Measurements from ENCODE around the gene C11orf86. TPM values are rescaled to one million over a fixed set of nuclear protein-coding genes. Genes with fewer than 3 reads are reported as not detected.
A peak's percentile ranks its signal among the peaks of the same experiment; 100 is the strongest.

C11orf86 gene
- total and polyA plus RNA-seq, 10 of the 15 experiments (the other 5 are each of a cell fraction or from before 2014, with no cell fraction given) = not detected

DNA sequence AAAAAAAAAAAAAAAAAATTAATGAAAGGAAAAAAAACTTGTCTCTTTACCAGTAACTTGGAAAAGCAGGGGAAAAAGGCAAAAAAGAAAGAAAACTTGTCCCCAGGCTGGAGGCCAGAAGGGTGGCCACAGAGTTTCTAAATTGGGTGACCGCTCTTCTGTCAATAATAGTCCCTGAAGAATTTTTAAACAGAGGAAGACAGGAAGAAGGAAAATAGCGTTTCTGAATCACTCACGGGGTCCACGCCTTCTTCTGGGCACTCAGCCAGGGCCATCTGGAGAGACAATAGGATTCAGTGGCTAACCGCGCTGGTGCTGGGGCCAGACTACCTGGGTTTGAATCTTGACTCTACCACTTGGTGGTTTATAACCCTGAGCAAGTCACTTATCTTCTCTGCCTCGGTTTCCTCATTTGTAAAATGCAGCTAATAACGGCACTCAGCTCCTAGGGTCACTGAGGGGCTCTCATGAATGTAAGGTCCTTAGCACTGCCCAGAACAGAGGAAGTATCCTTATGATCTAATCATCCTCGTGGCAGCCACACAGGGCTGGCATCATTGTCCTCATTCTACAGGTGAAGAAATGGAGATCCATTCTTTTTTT lies 7.0 kb downstream of the C11orf86 start:
- ChIA-PET POLR2A (no interaction called here), RAD21 (ENCODE audit: unreplicated experiment) (no interaction called here), SMC1A (ENCODE audit: uncharacterized antibody, unreplicated experiment) (no interaction called here), CTCF (no interaction called here)
- H3K36me3 ChIP-seq (ENCODE audit: control insufficient read depth in 2 of 2, insufficient read depth in 2 of 2, low read length in 1 of 2) = no peaks in the 10 kb centered on the region
- H3K9ac ChIP-seq (ENCODE audit: control insufficient read depth, insufficient read depth, low read length) = no peak overlapping the region
- H3K9me3 ChIP-seq (replicated peaks; ENCODE audit: control insufficient read depth, insufficient read depth, low read length) = no peaks in the 10 kb centered on the region; the same call in 2 of the 3 replicates
- peak overlapping the region; percentile 42; the same call in 1 of the 2 replicates for H3K4me2 ChIP-seq (ENCODE audit: control insufficient read depth, insufficient read depth)
- no peaks in the 10 kb centered on the region for H3K79me2 ChIP-seq (ENCODE audit: control insufficient read depth, insufficient read depth, low read length)
- no TSS peak for BruUV-seq (replicated peaks)
- no peaks in the 10 kb centered on the region for H4K20me1 ChIP-seq (ENCODE audit: control insufficient read depth, insufficient read depth)
- no peak overlapping the region for H3K4me3 ChIP-seq
- FAIRE-seq (peak; percentile 13), DNase-seq (ENCODE audit: low read depth, low spot score) (no peak), ATAC-seq (no peak)
- WGBS (ENCODE audit: insufficient coverage, insufficient replicate concordance, low lambda C conversion rate, missing lambda C conversion rate) = 4% methylated on average over 9 of the region's 9 CpGs
- in situ Hi-C loops (cut with MboI) = no loop called here
- no peaks in the 10 kb centered on the region for H3K27me3 ChIP-seq (replicated peaks in 1 of 2; ENCODE audit: control insufficient read depth in 2 of 2, insufficient read depth in 2 of 2, low read length in 1 of 2)
- H3K27ac ChIP-seq (ENCODE audit: control insufficient read depth, insufficient read depth) = no peak overlapping the region
- intact Hi-C loops (cut with micrococcal nuclease; ENCODE audit: unreplicated experiment) = no loop called here
- no peak for TF ChIP-seq FOS (IDR thresholded peaks at IDR 0.05; ENCODE audit: borderline replicate concordance, extremely low read depth, insufficient read length)
- TF ChIP-seq SMARCA5 (IDR thresholded peaks at IDR 0.05) = no peak
- TF ChIP-seq RUNX3 (IDR thresholded peaks at IDR 0.05; ENCODE audit: low read length) = peak; percentile 37; the same call in 1 of the 2 replicates
- TF ChIP-seq, protein P1, sequence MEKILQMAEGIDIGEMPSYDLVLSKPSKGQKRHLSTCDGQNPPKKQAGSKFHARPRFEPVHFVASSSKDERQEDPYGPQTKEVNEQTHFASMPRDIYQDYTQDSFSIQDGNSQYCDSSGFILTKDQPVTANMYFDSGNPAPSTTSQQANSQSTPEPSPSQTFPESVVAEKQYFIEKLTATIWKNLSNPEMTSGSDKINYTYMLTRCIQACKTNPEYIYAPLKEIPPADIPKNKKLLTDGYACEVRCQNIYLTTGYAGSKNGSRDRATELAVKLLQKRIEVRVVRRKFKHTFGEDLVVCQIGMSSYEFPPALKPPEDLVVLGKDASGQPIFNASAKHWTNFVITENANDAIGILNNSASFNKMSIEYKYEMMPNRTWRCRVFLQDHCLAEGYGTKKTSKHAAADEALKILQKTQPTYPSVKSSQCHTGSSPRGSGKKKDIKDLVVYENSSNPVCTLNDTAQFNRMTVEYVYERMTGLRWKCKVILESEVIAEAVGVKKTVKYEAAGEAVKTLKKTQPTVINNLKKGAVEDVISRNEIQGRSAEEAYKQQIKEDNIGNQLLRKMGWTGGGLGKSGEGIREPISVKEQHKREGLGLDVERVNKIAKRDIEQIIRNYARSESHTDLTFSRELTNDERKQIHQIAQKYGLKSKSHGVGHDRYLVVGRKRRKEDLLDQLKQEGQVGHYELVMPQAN (conservative IDR thresholded peaks at IDR 0.05) = no peak
- no peak for TF ChIP-seq BMI1 (IDR thresholded peaks at IDR 0.05; ENCODE audit: borderline replicate concordance)
- no peak for TF ChIP-seq NFYB (IDR thresholded peaks at IDR 0.05; ENCODE audit: insufficient read depth, low read depth, low read length)
- no peak for TF ChIP-seq MYC (IDR thresholded peaks at IDR 0.05; ENCODE audit: insufficient read depth, insufficient read length, insufficient replicate concordance, low read length, severe bottlenecking)
- TF ChIP-seq MXI1 (IDR thresholded peaks at IDR 0.05; ENCODE audit: low read depth, low read length) = no peak
- no peak overlapping the region for H2AFZ ChIP-seq (ENCODE audit: control insufficient read depth, low read depth, low read length)
- H3K4me1 ChIP-seq (ENCODE audit: control insufficient read depth, insufficient read depth, low read length) = peaks cover 6% of the 10 kb centered on the region; the same call in 1 of the 2 replicates
